Activated CD4-positive, alpha-beta T cell treated with anti-CD3 and anti-CD28 coated beads for 4 hours (primary cell): ENCODE measurements around the gene NFIB.

Experiments used
- DNase-seq, 2 donors: peaks; one replicate each; pipeline ENCODE4 v3.0.0-alpha.2; 2020

Gene NFIB

GRCh38 chr9:14058325-14058688 lies 255.6 kb downstream of the NFIB start:
- no peak for DNase-seq

- no peak for DNase-seq
These were observed 256.3 kb downstream of the NFIB start for GRCh38 chr9:14057368-14058324.

GRCh38 chr9:14056316-14056861 lies 257.6 kb downstream of the NFIB start:
- no peak for DNase-seq

- no peak for DNase-seq
These were observed 259.8 kb downstream of the NFIB start for GRCh38 chr9:14054096-14054495.

GRCh38 chr9:14052359-14052758 lies 261.6 kb downstream of the NFIB start:
- no peak for DNase-seq

GRCh38 chr9:14051419-14051818 lies 262.5 kb downstream of the NFIB start:
- no peak for DNase-seq

GRCh38 chr9:14043483-14043882 lies 270.5 kb downstream of the NFIB start:
- DNase-seq: no peak

- no peak for DNase-seq
These were observed 276.6 kb downstream of the NFIB start for GRCh38 chr9:14037331-14037730.

- DNase-seq: no peak
These were observed 280.9 kb downstream of the NFIB start for GRCh38 chr9:14033067-14033466.
